ENCODE measurements around the gene EME2.

The EME2 gene

GRCh38 chr16:1815461-1815860 is 42.9 kb downstream of the EME2 start:
- DNase-seq (ENCODE audit: extremely low read depth, low read depth): no peak
- TF ChIP-seq CTCF (IDR thresholded peaks at IDR 0.05; ENCODE audit: low read depth, low read length): no peak

- no peak for TF ChIP-seq CTCF (IDR thresholded peaks at IDR 0.05; ENCODE audit: low read depth, low read length)
- no peak for DNase-seq (ENCODE audit: extremely low read depth, low read depth)
Measured at GRCh38 chr16:1816396-1817275, 44.0 kb downstream of the EME2 start.

- DNase-seq (ENCODE audit: extremely low read depth, low read depth): no peak
- no peak for TF ChIP-seq CTCF (IDR thresholded peaks at IDR 0.05; ENCODE audit: low read depth, low read length)
Measured at GRCh38 chr16:1817276-1817589, 44.6 kb downstream of the EME2 start.

GRCh38 chr16:1817716-1818115 is 45.1 kb downstream of the EME2 start:
- DNase-seq (ENCODE audit: extremely low read depth, low read depth): no peak
- TF ChIP-seq CTCF (IDR thresholded peaks at IDR 0.05; ENCODE audit: low read depth, low read length): no peak

- no peak for DNase-seq (ENCODE audit: extremely low read depth, low read depth)
- no peak for TF ChIP-seq CTCF (IDR thresholded peaks at IDR 0.05; ENCODE audit: low read depth, low read length)
Measured at GRCh38 chr16:1818204-1818872, 45.7 kb downstream of the EME2 start.

GRCh38 chr16:1818873-1819525 is 46.4 kb downstream of the EME2 start:
- TF ChIP-seq CTCF (IDR thresholded peaks at IDR 0.05; ENCODE audit: low read depth, low read length): no peak
- DNase-seq (ENCODE audit: extremely low read depth, low read depth): no peak

GRCh38 chr16:1819611-1820010 is 47.0 kb downstream of the EME2 start:
- TF ChIP-seq CTCF (IDR thresholded peaks at IDR 0.05; ENCODE audit: low read depth, low read length): no peak
- no peak for DNase-seq (ENCODE audit: extremely low read depth, low read depth)
